Body of pancreas (tissue), 4 donors: Measurements from ENCODE around the gene RRAGC.

Source experiments
- POLR2A ChIP-seq, 3 donors: fragments of 450-650 bp; IDR thresholded peaks; one replicate each; pipeline ENCODE4 v1.6.1; 2016; ENCODE audit warnings: antibody characterized with exemption in 3 of 3, mild to moderate bottlenecking in 2 of 3
- TF ChIP-seq, protein P1 (sequence below), 7 experiments: fragments of 450-650 bp in 4 of 7; fragments of 200-600 bp in 3 of 7; sonication (generic) in 3 of 7; IDR thresholded peaks; one replicate each; pipeline ENCODE4 v1.5.1; 2016 to 2019; ENCODE audit warnings: antibody characterized with exemption in 7 of 7

GRCh38 chr1:38817267-38818174 is 42.1 kb downstream of the RRAGC start:
- TF ChIP-seq, protein P1, sequence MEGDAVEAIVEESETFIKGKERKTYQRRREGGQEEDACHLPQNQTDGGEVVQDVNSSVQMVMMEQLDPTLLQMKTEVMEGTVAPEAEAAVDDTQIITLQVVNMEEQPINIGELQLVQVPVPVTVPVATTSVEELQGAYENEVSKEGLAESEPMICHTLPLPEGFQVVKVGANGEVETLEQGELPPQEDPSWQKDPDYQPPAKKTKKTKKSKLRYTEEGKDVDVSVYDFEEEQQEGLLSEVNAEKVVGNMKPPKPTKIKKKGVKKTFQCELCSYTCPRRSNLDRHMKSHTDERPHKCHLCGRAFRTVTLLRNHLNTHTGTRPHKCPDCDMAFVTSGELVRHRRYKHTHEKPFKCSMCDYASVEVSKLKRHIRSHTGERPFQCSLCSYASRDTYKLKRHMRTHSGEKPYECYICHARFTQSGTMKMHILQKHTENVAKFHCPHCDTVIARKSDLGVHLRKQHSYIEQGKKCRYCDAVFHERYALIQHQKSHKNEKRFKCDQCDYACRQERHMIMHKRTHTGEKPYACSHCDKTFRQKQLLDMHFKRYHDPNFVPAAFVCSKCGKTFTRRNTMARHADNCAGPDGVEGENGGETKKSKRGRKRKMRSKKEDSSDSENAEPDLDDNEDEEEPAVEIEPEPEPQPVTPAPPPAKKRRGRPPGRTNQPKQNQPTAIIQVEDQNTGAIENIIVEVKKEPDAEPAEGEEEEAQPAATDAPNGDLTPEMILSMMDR (IDR thresholded peaks at IDR 0.05) = no peak
- TF ChIP-seq POLR2A (IDR thresholded peaks at IDR 0.05) = no peak
